Loucy (cell line): ENCODE data around the gene TNFAIP3.

Experiments used
- EZH2phosphoT487 ChIP-seq: fragments of 200-600 bp; IDR thresholded peaks from 2 replicates; pipeline ENCODE4 v1.6.1; 2018; ENCODE audit warnings: antibody characterized with exemption, mild to moderate bottlenecking, moderate library complexity, borderline replicate concordance
- TF ChIP-seq, protein P1 (sequence below): fragments of 200-600 bp; sonication (generic); conservative IDR thresholded peaks from 2 replicates; pipeline ENCODE4 v1.5.1; 2014; ENCODE audit warnings: mild to moderate bottlenecking, antibody characterized with exemption, low read length

DNA sequence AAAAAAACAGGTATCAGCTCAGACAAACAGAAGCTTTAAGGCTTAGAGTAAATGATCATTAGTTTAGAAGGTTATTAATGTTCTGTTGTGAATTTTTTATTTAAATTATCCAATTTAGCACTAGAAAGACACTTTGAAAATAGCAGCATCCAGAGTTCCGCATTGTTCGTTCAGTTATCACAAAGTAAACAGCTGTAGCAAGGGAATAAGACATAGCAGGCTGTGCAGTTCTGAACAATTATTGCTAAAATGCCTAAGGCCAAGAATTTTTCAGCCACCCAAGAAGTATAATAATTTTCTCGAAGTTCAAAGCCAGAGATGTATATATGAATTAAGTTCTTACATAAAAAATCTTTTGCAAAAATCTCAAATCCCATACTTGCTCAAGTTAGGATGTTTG is 8.0 kb upstream of the TNFAIP3 start:
- TF ChIP-seq, protein P1, sequence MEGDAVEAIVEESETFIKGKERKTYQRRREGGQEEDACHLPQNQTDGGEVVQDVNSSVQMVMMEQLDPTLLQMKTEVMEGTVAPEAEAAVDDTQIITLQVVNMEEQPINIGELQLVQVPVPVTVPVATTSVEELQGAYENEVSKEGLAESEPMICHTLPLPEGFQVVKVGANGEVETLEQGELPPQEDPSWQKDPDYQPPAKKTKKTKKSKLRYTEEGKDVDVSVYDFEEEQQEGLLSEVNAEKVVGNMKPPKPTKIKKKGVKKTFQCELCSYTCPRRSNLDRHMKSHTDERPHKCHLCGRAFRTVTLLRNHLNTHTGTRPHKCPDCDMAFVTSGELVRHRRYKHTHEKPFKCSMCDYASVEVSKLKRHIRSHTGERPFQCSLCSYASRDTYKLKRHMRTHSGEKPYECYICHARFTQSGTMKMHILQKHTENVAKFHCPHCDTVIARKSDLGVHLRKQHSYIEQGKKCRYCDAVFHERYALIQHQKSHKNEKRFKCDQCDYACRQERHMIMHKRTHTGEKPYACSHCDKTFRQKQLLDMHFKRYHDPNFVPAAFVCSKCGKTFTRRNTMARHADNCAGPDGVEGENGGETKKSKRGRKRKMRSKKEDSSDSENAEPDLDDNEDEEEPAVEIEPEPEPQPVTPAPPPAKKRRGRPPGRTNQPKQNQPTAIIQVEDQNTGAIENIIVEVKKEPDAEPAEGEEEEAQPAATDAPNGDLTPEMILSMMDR: no peak
- TF ChIP-seq EZH2phosphoT487: no peak
